Raji (cell line): Measurements from ENCODE around the gene OBSCN.

ENCODE experiments used
- POLR2A ChIP-seq: IDR thresholded peaks from 2 replicates; pipeline ENCODE4 v1.6.1; 2011; ENCODE audit warnings: low read depth, low read length, control low read depth; ENCODE audit not compliant: insufficient read depth

Gene OBSCN

DNA sequence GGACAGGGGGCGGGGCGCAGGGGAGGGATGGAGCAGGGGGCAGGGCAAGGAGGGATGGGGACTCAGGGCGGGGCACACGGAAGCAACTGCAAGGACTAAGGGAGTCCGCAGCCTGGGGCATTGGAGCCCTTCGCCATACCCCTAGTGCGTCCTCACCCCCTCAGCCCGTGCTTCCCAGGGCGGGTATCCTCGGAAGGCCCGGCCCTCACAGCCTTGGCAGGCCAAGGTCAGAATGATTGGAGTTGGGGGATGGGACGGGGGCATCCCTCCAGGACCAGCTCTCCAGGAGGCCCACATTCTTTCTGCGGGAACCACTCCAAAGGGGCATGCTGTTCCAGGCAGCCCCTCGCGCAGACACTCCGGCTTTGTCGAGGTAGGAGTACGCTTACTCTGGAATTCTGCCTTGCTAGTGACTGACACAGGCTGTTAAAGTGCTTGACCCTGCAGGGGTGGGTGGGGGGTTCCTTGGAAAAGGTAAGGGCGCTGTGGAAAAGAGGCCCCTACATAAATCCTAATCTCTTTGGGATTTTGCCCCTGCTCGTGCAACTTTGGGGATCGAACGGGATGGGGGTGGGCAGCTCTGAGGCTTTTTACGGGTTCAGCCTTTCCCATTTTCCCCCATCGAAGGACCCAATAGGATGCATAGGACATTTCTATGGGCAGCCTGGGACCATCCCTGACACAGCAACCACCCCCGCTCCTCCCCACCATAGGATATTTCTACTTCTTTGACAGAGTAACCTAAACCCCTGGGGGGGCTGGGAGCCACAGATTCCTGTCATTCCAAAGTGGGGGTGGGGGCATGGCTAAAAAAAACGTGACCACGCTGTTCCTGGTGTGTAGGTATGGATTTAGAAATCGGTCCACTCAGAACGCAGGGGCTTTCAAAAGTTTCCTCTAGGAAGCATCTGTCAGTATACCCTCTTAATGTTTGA, 199.5 kb downstream of the OBSCN start:
- TF ChIP-seq POLR2A, result peak; percentile 58; the same call in 1 of the 2 replicates

DNA sequence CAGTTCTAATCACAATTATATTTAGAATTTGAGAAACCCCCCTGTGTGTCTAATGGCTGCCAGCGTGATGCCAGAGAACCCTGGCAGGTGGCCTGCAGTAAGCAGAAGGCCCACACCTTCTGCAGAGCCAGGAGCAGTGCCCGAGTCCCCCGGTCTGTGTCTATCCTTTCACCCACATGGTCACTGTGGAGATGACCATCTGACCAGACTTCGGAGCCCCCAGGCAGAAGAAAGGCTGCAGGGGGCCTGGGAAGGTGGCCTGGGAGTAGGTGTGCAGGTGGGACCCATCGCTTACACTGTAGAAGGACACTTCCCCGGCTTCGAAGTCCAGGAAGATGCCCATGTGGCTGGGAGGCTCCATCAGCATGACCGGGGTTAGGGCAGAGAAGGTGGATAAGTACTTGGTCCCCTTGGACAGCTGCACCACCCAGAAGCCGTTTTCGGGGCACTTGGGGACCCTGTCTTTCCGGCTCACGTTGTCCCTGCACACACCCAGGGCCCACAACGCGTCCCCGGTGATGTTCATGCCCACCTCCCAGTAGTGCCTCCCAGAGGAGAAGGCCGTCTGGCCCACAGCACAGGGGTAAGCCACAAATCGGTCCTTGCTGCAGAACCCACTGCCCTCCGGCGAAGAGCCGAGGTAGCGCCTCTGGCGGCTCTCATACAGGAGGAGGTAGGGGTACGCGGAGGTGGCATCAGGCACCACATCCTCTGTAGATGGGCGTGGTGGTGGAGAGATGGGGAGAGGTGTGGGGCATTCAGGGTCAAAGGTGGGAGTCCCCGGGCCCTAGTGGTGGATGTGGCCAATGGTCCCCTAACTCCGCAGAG, 200.4 kb downstream of the OBSCN start:
- no peak for TF ChIP-seq POLR2A

GRCh38 chr1:228408869-228409805, 201.3 kb downstream of the OBSCN start:
- TF ChIP-seq POLR2A, result no peak

DNA sequence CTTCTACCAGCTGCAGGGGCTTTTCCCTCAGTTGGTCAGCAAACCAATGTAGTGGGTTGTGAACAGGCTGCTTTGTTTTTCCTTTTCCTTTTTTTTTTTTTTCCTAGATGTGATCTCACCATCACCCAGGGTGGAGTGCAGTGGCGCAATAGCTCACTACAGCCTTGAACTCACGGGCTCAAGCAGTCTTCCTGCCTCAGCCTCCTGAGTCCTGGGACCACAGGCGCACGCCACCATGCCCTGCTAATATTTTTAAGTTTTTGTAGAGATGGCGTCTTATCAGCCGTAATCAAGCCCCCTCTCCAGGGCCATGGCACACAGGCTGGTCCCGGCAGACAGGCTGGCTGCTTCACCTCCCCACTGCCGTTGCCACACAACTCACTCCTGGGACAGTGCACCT, 202.2 kb downstream of the OBSCN start:
- TF ChIP-seq POLR2A, result no peak

GRCh38 chr1:228410671-228411070, 202.8 kb downstream of the OBSCN start:
- no peak for TF ChIP-seq POLR2A

DNA sequence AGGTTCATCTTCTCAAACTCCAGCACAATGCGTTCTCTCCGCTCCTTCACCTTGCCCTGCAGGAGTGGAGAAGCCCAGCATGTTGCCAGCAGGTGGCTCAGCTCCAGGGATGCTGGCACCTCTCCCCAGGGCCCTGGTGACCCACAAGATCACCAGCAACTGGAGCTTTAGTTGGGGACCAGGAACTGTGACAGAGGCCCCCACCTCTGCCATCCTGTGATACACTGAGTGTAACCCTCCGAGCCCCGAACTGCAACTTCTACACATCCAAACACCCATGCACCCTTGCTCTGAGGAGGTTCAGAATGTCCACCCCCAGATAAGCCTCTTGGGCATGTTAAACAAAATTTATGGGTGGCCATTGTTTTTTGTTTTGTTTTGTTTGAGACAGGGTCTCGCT, 203.3 kb downstream of the OBSCN start:
- TF ChIP-seq POLR2A, result no peak

GRCh38 chr1:228411548-228412430, 203.9 kb downstream of the OBSCN start:
- no peak for TF ChIP-seq POLR2A

GRCh38 chr1:228413241-228414010, 205.6 kb downstream of the OBSCN start:
- no peak for TF ChIP-seq POLR2A

GRCh38 chr1:228414511-228415211, 206.8 kb downstream of the OBSCN start:
- no peak for TF ChIP-seq POLR2A

- TF ChIP-seq POLR2A, result no peak
Measured at GRCh38 chr1:228415221-228415620, 207.4 kb downstream of the OBSCN start.

DNA sequence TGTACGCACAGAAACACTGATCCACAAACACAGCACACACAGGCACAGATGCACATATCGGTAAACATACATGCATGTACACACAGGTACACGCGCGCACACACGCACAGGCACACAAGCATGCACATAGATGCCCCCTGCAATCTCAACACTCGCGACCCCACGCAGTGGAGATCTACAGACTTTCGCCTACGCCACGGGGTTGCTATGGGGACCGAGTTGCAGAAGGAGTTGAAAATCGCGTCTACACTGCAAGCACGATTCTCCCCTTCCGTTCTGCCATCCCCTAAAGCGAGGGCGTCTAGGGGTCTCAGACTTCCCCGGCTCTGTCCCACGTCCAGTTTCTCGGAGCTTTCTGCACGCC, 208.0 kb downstream of the OBSCN start:
- no peak for TF ChIP-seq POLR2A

DNA sequence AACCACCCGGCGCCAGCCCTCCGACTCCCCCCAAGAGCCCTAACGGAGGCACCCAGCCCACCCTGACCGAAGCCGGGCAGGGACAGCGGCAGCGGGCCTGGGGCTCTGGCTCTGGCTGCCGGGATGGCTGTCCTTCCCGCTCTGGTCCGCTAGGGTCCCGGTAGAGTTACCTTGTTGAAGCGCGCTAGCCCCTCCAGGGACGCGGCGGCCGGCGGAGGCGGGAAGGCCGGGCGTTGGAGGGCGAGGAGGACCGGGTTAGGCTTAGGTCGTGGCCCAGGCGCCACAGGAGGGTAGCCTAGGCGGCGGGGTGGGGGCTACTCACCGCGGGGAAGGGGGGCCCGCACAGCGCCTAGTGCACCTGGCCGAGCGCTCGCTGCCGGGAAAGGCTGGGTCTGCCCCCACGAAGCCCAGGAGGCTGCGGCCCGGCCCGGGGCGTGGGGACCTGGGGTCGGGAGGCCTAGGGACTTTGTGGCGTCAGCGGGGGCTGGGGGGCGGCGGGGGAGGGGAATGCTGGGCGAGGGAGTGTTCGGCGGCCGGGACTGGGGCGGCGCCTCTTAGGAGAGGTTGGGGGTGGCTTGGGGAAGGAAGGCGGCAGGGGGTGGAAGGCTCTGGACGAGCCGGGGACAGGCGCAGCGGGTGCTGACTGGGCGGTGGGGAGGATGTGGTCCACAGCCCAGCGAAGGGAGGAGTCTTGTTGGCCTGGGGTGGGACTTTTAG, 208.5 kb downstream of the OBSCN start, which contains the start of gene TRIM17:
TSS of gene TRIM17 (minus strand) at position 645 of the 717 bp plus-strand sequence. CDS start 1,789 bp downstream, outside the sequence.
- TF ChIP-seq POLR2A, result no peak
